Loucy (cell line): ENCODE measurements around the gene CCDC93.

Experiments used
- H2AFZ ChIP-seq: fragments of 200-600 bp; sonication (generic); 2 replicates; pipeline ENCODE4 v1.6.0; 2016; ENCODE audit warnings: antibody characterized with exemption, mild to moderate bottlenecking, low read length, moderate library complexity
- H3F3A ChIP-seq: fragments of 200-600 bp; 2 replicates; pipeline ENCODE4 v1.6.0; 2016; ENCODE audit warnings: antibody characterized with exemption, low read depth, mild to moderate bottlenecking
- H3K27me3 ChIP-seq: fragments of 200-600 bp; sonication (generic); 2 replicates; pipeline ENCODE4 v1.6.1; 2014; ENCODE audit warnings: low read length, mild to moderate bottlenecking; ENCODE audit not compliant: insufficient read depth, poor library complexity, severe bottlenecking
- H3K36me3 ChIP-seq: fragments of 200-600 bp; sonication (generic); 2 replicates; pipeline ENCODE4 v1.6.1; 2016; ENCODE audit warnings: low read length; ENCODE audit not compliant: insufficient read depth
- H3K4me1 ChIP-seq: fragments of 200-600 bp; sonication (generic); 2 replicates; pipeline ENCODE4 v1.5.1; 2014; ENCODE audit warnings: low read length, mild to moderate bottlenecking; ENCODE audit not compliant: insufficient read depth, poor library complexity, severe bottlenecking
- H3K4me2 ChIP-seq: fragments of 200-600 bp; sonication (generic); 2 replicates; pipeline ENCODE4 v1.6.0; 2014; ENCODE audit warnings: antibody characterized with exemption, low read length, low read depth, mild to moderate bottlenecking; ENCODE audit not compliant: poor library complexity, severe bottlenecking
- H3K4me3 ChIP-seq: fragments of 200-600 bp; sonication (generic); 2 replicates; pipeline ENCODE4 v1.5.1; 2014; ENCODE audit warnings: low read length, mild to moderate bottlenecking, mixed read lengths; ENCODE audit not compliant: poor library complexity, severe bottlenecking
- H3K79me2 ChIP-seq: fragments of 200-600 bp; sonication (generic); 2 replicates; pipeline ENCODE4 v1.6.1; 2014; ENCODE audit warnings: low read length; ENCODE audit not compliant: insufficient read depth
- H3K9ac ChIP-seq: fragments of 200-600 bp; sonication (generic); 2 replicates; pipeline ENCODE4 v1.6.0; 2014; ENCODE audit warnings: mild to moderate bottlenecking, low read depth, low read length, moderate library complexity; ENCODE audit not compliant: poor library complexity, severe bottlenecking
- H3K9me2 ChIP-seq: fragments of 200-600 bp; sonication (generic); replicated peaks from 2 replicates; pipeline ENCODE4 v1.6.1; 2016; ENCODE audit warnings: low read depth, low read length, mixed read lengths
- H3K9me3 ChIP-seq: fragments of 200-600 bp; sonication (generic); 2 replicates; pipeline ENCODE4 v1.6.1; 2014; ENCODE audit warnings: mild to moderate bottlenecking, antibody characterized with exemption, low read length, low read depth; ENCODE audit not compliant: insufficient read depth
- H4K20me1 ChIP-seq: fragments of 200-600 bp; sonication (generic); 2 replicates; pipeline ENCODE4 v1.6.0; 2014; ENCODE audit warnings: antibody characterized with exemption, low read length, mild to moderate bottlenecking; ENCODE audit not compliant: insufficient read depth, poor library complexity, severe bottlenecking
- EZH2phosphoT487 ChIP-seq: fragments of 200-600 bp; IDR thresholded peaks from 2 replicates; pipeline ENCODE4 v1.6.1; 2018; ENCODE audit warnings: antibody characterized with exemption, mild to moderate bottlenecking, moderate library complexity, borderline replicate concordance
- TF ChIP-seq, protein P1 (sequence below): fragments of 200-600 bp; sonication (generic); conservative IDR thresholded peaks from 2 replicates; pipeline ENCODE4 v1.5.1; 2014; ENCODE audit warnings: mild to moderate bottlenecking, antibody characterized with exemption, low read length

CCDC93 gene

GRCh38 chr2:117921520-117921919, 92.3 kb downstream of the CCDC93 start:
- no peaks in the 10 kb centered on the region for H4K20me1 ChIP-seq
- no peaks in the 10 kb centered on the region for H3K4me1 ChIP-seq
- no peak overlapping the region for H3K4me2 ChIP-seq
- H3K9ac ChIP-seq: no peak overlapping the region
- H3F3A ChIP-seq: no peaks in the 10 kb centered on the region
- H3K36me3 ChIP-seq: peaks cover 66% of the 10 kb centered on the region
- H3K27me3 ChIP-seq: no peaks in the 10 kb centered on the region
- TF ChIP-seq, protein P1, sequence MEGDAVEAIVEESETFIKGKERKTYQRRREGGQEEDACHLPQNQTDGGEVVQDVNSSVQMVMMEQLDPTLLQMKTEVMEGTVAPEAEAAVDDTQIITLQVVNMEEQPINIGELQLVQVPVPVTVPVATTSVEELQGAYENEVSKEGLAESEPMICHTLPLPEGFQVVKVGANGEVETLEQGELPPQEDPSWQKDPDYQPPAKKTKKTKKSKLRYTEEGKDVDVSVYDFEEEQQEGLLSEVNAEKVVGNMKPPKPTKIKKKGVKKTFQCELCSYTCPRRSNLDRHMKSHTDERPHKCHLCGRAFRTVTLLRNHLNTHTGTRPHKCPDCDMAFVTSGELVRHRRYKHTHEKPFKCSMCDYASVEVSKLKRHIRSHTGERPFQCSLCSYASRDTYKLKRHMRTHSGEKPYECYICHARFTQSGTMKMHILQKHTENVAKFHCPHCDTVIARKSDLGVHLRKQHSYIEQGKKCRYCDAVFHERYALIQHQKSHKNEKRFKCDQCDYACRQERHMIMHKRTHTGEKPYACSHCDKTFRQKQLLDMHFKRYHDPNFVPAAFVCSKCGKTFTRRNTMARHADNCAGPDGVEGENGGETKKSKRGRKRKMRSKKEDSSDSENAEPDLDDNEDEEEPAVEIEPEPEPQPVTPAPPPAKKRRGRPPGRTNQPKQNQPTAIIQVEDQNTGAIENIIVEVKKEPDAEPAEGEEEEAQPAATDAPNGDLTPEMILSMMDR: no peak
- TF ChIP-seq EZH2phosphoT487: no peak
- H3K4me3 ChIP-seq: no peak overlapping the region
- H3K9me2 ChIP-seq: no peaks in the 10 kb centered on the region
- no peak overlapping the region for H2AFZ ChIP-seq
- no peaks in the 10 kb centered on the region for H3K9me3 ChIP-seq
- H3K79me2 ChIP-seq: no peaks in the 10 kb centered on the region

GRCh38 chr2:117918608-117919007, 95.3 kb downstream of the CCDC93 start:
- Histone ChIP-seq H4K20me1 (no peaks in the 10 kb centered on the region), H3K4me3 (no peak overlapping the region), H3K79me2 (no peaks in the 10 kb centered on the region), H3K9me3 (no peaks in the 10 kb centered on the region), H3K9ac (no peak overlapping the region), H3K36me3 (peaks cover 74% of the 10 kb centered on the region), H3F3A (no peaks in the 10 kb centered on the region), H3K9me2 (no peaks in the 10 kb centered on the region), H2AFZ (no peak overlapping the region), H3K27me3 (no peaks in the 10 kb centered on the region), H3K4me1 (no peaks in the 10 kb centered on the region), H3K4me2 (no peak overlapping the region)
- TF ChIP-seq, protein P1: no peak

GRCh38 chr2:117917223-117917917, 96.5 kb downstream of the CCDC93 start:
- H3K9ac ChIP-seq: no peak overlapping the region
- no peaks in the 10 kb centered on the region for H3K4me1 ChIP-seq
- H3K9me3 ChIP-seq: no peaks in the 10 kb centered on the region
- TF ChIP-seq, protein P1: peak; percentile 45
- no peak for TF ChIP-seq EZH2phosphoT487
- no peak overlapping the region for H2AFZ ChIP-seq
- no peaks in the 10 kb centered on the region for H3K79me2 ChIP-seq
- H4K20me1 ChIP-seq: no peaks in the 10 kb centered on the region
- H3K4me2 ChIP-seq: no peak overlapping the region
- no peak overlapping the region for H3K4me3 ChIP-seq
- no peaks in the 10 kb centered on the region for H3K9me2 ChIP-seq
- H3F3A ChIP-seq: no peaks in the 10 kb centered on the region
- H3K36me3 ChIP-seq: peaks cover 64% of the 10 kb centered on the region
- no peaks in the 10 kb centered on the region for H3K27me3 ChIP-seq
